GM19372 (cell line): ENCODE results near the gene CIRBP.

ENCODE experiments used
- ATAC-seq: cut with Tn5 transposase; IDR thresholded peaks from one replicate; pipeline ENCODE4 v1.9.1; 2021; ENCODE audit warnings: mild to moderate bottlenecking, low read depth, moderate library complexity; ENCODE audit not compliant: unreplicated experiment

Gene CIRBP

DNA sequence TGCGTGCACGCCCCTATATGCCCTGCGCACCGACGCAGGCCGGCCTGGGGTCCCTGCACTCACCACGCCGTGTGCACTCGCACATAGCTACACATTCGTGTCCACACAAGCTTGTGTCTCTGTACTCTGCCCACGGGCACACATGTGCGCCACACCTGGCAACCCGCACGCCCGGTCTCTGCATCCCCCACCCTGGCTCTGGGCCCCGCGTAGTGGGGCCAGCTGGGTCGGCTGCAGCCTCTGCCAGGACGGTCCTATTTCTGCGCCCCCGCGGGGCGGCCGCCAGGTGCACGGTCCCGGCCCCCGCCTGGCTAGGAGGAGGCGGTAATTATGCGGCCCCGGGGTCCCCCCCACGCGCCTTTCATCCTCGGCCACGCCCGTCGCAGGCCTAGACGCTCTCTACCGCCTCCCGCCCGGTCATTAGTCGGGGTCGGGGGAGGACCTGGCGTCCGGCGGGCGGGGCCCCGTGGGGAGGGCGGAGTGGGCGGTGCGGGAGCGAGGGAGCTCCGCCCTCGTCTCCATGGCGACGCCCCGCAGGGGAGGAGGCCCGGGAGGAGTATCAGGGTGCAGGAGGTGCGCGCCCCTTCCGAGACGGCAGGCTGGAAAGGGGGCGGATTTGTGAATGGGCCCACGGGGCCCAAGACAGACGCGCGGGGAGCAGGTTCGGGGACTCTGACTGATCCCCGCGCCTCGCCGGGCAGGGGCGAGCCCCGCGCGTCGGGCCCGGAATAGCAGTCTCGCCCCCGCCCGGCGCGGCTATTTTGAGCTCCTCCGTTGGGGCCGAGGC is 2.8 kb upstream of the CIRBP start:
- ATAC-seq = peak; percentile 39

DNA sequence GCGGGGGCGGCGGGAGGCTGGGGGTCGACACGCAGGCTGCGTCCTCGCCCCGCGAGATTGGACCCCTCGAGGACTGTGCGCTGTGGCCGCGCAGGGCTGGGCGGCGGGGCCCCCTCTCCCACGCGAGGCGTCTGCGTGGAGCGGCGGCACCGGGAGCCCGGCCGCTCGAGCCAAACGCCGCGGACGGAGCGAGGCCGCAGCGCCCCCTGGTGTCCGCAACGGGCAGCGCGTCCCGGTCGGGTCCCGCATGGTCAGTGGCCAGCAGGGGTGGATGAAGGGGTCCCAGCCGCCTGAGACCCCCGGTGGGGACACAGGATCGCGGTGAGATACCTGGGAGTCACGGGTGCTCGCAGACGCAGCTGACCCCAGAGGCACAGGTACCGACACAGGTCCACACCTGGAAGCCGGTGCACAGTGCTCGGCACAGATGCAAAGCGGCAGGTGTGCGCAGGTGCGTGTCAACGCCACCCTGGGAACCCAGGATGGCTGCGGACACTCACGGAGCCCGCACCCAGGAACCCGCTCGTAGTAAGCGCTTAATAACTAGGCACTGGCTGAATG is 2.1 kb upstream of the CIRBP start:
- peak; percentile 17 for ATAC-seq

DNA sequence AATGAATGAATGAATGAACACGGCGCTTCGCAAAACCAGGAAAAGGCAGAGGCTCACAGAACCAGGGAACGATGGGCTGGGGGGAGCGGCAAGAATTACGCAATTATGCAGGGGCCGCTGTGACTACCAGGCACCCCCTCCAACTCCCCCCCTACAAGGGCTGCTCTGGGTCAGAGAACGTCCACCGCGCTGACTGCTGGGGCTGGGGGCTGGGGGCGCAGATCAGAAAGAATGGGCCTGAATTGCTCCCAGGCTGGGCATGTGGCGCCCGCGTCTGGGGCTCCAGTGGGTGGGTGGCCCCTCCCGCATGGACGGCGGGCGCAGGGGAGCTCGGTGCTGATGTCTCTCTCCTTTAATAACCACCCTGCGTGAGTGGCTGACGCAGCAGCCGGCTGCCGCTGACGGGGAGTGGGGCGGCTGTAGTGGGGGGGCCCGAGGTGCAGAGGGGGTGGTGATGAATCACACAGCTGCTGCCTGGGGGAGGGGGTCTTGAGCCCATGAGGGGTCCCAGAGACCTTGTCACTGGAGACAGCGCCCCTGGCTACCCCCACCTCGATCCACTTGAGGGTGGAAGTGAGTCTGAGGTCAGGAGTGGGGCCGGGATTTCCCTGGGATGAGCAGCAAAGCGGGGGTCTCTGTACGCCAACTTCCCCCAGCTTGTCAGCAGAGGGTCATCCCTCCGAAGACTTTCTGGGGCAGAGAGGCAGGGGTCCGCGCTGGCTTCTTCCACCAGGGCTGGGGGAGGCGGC is 1.5 kb upstream of the CIRBP start:
- no peak for ATAC-seq

DNA sequence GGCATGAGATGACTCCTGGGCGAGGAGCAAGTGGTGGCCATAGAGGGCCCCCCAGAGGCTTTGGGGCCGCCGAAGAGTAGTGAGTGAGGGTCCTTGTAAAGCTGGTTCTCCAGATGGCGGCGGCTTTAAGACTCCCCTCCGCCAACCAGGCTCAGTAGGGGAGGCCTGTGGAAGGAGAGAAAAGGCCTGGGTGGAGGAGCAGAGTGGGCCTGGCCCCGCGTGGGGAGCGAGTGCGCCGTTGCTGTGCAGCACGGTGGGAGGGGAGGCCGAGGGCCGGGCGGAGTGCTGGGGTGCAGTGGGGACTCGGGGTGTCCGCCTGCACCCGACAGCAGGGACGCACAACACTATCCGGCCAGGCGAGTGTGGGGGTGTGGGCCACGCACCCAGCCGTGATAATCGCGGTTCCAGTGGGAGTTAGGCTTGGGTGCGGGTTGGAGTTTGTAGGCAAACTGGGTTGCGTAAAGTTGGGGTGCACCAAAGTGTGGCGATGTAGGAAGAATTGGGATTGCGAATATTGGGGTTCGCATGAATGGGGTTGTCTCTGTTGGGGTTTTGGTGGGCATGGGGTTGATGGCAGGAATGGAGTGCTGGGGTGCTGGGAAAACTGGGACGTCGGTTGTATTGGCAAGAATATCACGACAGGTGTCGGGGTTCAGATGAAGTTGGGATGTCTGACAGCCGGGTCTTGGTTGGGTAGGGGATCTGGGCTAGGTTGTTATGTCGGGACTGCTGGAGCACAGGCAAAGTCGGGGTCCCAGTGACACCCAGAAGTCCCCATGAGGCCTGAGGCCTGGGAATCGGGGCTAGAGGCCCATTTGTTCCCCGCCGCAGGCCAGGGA is 687 bp upstream of the CIRBP start:
- ATAC-seq = no peak

DNA sequence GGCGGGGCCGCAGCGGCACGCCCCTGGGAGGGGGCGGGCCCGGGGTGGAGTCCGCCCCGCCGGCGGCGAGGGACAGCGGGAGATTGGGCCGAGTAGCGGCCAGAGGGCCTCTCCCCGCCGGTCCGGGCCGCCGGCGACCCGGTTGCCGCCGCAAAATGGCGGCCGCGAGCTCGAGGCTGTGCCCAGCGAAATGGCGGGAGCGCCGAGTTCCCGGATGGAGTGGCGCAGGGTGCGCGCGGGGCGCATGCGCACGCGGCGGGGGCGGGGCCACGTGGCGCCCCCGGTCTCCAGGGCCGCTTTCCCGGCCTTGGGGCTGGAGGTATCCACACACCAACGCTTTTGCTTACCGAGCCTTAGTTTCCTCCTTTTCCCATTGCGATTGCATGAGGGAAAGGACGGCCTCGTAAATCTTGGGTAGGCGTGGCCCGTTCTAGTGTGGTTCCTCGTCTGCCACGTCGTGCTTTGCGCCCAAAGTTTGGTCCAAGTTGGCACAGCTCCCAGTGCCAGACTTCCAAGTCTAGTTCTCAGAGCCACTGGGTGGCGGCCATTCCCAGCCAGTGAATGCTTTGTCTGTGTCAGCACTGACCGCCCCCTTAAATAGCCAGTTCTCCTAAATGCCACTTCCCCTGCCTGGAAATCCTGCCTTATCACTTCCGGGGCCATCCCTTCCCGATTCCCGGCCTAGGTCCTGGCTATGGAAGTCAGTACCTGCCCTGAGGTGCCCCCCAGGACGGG is 513 bp downstream of the CIRBP start:
- ATAC-seq = peak; percentile 30

DNA sequence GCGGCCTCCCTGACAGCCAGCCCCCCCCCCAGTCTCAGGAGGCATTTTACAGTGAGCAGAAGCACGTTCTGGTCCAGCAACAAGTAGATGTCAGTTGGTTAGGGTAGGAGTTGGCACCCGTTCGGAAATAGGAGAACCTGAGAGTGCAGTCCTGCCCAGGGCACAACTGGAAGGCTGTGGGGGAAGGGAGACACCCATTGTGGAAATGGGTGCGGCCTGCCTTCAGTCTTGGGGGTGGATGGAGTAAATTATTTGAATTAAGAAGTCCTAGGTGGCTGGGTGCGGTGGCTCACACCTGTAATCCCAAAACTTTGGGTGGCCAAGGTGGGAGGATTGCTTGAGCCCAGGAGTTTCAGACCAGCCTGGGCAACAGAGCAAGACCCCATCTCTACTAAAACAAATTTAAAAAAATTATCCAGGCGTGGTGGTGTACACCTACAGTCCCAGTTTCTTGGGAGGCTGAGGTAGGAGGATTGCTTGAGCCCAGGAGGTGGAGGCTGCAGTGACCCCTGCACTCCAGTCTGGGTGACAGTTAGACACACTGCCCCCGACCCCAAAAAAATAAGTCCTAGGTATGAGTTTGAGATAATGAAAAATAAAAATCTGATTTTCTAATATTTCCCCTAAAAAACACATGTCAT is 1.2 kb downstream of the CIRBP start:
- no peak for ATAC-seq

DNA sequence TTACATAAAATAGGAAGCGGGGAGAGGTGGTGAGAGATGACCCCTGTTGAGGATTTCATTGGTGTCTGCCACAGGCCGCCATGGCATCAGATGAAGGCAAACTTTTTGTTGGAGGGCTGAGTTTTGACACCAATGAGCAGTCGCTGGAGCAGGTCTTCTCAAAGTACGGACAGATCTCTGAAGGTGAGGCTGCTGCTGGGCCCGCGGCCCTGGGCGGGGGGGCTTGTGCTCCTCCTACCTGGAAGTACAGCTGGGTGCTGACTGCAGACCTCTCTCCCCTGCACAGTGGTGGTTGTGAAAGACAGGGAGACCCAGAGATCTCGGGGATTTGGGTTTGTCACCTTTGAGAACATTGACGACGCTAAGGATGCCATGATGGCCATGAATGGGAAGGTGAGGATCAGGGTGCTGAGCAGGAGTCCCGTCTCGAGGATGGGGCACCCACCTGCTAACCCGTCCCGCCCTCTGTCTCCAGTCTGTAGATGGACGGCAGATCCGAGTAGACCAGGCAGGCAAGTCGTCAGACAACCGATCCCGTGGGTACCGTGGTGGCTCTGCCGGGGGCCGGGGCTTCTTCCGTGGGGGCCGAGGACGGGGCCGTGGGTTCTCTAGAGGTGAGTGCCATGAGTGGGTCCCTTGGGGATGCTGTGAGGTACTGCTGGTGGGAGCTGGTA is 1.9 kb downstream of the CIRBP start:
- no peak for ATAC-seq

DNA sequence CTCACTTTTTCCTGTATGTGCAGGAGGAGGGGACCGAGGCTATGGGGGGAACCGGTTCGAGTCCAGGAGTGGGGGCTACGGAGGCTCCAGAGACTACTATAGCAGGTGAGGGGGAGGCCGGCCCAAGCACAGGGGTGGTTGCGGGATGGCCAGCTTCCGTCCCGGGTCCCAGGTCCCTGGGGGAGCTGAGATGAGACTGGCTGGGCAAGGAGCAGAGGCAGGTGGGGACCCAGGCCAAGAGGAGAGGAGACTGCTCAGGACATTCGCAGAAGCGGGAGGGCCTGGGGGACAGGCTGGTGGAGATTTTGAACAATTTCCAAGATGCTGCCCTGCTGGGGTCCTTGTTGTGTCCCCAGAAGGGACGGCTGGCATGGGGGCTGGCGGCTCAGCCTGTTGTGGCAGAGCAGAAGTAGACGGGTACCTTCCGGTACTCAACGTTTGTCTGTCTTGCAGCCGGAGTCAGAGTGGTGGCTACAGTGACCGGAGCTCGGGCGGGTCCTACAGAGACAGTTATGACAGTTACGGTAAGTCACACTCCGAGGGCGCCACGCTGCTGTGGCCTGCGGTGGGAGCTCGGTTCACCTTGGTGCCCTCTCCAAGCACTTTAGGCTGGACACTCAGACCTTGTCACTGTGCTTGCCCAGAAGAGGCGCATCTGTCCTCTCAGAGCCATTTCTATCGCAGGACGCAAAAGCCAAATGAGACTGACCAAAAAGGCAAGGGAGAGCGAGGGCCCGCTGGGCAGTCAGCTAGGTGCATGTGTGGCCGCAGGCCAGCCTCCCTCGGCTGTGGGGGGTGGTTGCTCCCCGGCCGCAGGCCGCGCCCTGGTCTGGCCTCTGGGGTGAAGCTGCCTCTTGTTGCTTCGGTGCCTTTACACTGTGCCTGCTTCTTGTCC is 2.6 kb downstream of the CIRBP start:
- no peak for ATAC-seq

DNA sequence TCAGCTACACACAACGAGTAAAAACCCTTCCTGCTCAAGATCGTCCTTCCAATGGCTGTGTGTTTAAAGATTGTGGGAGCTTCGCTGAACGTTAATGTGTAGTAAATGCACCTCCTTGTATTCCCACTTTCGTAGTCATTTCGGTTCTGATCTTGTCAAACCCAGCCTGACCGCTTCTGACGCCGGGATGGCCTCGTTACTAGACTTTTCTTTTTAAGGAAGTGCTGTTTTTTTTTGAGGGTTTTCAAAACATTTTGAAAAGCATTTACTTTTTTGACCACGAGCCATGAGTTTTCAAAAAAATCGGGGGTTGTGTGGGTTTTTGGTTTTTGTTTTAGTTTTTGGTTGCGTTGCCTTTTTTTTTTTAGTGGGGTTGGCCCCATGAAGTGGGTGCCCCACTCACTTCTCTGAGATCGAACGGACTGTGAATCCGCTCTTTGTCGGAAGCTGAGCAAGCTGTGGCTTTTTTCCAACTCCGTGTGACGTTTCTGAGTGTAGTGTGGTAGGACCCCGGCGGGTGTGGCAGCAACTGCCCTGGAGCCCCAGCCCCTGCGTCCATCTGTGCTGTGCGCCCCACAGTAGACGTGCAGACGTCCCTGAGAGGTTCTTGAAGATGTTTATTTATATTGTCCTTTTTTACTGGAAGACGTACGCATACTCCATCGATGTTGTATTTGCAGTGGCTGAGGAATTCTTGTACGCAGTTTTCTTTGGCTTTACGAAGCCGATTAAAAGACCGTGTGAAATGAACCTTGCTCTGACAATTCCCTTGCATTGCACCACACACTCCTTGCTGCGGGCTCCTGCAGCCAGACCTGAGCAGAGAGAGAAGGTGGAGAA is 3.5 kb downstream of the CIRBP start:
- no peak for ATAC-seq

DNA sequence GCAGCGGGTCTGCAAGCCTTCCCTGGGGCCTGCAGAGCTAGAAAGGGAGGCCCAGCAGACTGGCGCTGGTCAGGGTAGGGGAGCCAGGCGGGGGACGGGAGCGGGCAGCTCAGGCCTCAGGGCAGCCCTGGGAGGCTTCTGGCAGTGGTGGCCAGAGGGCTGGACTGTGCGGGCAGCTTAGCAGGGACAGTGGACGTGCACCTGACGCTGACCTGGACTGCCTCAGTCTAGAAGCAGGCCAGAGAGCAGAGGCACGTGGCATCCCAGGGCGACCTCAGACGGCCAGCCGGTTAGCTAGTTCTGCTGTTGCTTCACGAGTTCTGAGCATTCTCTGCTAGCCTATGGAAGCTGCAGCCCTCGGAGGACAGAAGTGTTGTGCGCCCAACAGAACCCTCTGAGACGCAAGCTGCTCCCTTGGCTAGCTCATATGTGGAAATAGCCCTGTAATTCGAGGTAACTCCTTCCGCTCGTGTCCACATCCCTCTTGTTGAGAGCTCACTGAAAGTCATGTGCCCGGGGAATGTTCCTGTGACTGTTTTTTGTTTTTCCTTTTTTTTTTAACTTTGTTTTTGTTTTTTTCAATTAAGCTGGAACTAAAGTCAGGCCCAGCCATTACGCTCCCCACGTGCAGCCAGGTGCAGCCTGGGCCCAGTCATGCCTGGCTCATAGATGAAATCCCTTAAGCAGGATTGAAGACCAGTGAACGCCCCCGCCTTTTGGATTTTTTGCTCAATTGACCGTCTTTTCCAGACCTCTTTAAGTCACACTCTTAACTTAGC is 4.3 kb downstream of the CIRBP start:
- no peak for ATAC-seq

DNA sequence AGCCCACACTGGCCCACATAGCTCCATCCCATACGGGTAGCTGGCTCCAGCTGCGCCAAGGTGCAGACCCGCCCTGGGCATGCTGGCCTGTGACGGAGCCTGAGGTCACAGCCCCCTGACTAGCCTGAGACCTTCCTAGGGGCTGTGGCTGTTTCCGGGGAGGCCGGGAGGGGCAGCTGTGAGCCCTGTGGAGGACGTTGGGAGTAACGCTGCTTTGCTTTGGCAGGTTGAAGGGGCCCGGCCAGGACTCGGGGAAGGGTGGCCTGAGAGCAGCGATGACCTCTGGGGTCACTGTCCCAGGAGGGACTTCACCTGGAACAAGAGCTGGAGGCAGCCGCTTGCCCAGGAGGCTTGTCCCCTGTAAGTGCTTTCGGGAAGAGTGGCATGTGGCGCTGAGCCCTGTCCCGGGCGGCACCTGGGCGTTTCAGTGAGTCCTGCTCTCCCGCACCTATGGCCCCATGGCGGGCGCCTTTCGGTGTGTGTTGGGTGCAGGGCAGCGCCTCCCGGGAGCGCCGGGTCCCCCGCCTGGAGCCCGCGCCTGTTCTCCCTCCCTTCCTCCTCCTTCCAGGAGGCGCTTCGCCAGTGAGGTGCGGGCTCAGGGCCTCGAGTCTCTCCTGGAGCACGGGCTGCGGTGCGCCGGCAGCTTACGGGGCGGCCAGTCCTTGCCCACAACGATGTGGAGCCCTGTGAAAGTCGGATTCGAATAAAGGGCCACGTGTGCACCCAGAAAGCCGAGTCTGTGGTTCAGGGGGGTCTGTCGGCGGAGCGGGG is 5.1 kb downstream of the CIRBP start:
- no peak for ATAC-seq

DNA sequence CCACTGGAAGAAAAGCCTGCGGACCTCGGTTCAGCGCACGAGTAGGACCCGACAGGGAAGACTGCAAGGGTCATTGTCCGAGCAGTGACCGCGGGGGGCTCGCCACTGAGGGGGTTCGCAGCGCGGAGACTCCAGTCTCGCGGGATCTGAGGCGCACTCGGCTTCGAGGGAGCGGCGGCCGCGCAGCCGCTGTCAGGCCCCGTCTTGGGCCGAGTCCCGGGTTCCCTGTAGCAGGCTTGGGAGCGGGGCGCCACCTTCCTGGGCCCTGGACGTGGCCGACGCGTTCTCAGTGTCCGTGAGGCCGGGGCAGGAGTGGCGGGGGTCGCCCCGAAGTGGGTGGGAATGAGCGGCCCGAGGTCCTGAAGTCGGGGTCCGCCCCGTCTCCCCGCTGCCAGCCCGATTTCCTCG is 5.7 kb downstream of the CIRBP start:
- ATAC-seq = no peak

DNA sequence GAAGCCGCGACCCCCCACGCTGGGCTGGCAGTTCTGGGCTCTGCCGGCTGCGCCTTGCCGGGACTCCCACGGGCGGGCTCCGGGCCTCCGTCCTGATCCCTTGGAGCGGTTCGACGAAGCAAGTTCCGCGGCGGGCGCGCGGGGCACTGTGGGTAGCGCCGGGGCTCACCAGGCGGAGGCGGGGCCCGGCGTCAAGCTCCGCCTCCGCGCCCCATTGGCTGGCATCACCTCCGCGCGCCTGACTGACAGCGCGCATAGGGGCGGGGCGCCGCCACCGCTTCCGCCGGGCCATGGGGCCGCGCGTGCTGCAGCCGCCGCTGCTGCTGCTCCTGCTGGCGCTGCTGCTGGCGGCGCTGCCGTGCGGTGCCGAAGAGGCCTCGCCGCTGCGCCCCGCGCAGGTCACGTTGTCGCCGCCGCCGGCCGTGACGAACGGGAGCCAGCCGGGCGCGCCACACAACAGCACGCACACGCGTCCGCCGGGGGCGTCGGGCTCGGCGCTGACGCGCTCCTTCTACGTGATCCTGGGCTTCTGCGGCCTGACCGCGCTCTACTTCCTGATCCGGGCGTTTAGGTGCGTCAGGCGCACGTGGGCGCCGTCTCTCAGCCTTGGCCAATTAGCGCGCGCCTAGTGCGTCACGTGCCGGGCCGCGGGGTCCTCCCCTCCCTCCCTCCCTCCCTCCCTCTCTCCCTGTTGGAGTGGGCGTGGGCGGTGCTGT is 6.3 kb downstream of the CIRBP start, which contains the start of gene FAM174C:
Gene FAM174C (plus strand): TSS at position 271 of the 716 bp plus-strand sequence. CDS start 20 bp downstream, at position 291.
- peak; percentile 79 for ATAC-seq

DNA sequence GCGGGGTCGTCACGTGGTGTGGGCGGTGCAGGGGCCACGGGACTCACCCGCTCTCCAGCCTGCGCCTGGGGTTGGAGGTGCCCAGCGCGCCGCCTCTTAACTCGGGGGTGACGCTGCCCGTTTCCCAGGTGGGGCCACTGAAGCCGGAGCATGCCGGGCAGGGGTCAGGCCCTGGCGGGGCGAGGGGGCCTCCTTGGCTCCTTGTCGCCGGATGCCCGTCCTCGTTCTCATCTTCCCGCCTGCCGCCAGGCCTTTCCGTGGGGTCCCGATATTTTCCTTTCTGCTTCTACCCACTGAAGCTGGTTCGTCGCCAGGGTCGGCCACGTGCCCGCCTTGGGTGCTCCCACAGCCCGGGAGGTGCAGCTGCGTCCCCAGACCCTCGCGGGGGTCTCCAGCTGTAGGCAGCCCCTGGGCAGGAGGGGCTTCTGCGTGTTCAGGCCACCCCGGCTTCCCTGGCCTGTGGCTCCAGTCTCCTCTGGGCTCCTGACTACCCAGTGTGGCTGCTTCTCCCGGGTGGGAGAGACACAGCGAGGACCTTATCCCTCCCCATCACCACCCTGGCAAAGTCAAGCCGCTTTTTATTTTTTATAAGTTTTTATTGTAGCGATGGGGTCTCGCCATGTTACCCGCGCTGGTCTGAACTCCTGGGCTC is 7.0 kb downstream of the CIRBP start:
- ATAC-seq = no peak
